SK-N-SH (cell line): ENCODE results near the gene FLACC1. TPM values are rescaled to one million over a fixed set of nuclear protein-coding genes. Genes with fewer than 3 reads are reported as not detected.

Source experiments
- CTCF ChIA-PET: fragments of 300-600, 350-600 bp; formaldehyde crosslinking; extraction: SDS; loops from one replicate; lab custom pipeline; 2021; lab: Yijun Ruan, JAX
- POLR2A ChIA-PET: fragments of 350-600 bp; sonication (Branson Sonifier 250); formaldehyde crosslinking; extraction: SDS; loops from one replicate; lab custom pipeline; 2020; ENCODE audit warnings: antibody characterized with exemption, inconsistent platforms; lab: Yijun Ruan, JAX
- DNase-seq: peaks from one replicate; pipeline ENCODE4 v3.0.0; 2012
- H2AFZ ChIP-seq: fragments of 200-600 bp; sonication (generic); 2 replicates; pipeline ENCODE4 v1.8.1; 2016; ENCODE audit warnings: antibody characterized with exemption, mild to moderate bottlenecking, low read depth
- H3F3A ChIP-seq: fragments of 200-600 bp; sonication (generic); replicated peaks from 2 replicates; pipeline ENCODE3; 2016; ENCODE audit warnings: antibody characterized with exemption, mild to moderate bottlenecking; ENCODE audit not compliant: insufficient read depth
- H3K27ac ChIP-seq, 2 experiments: fragments of 200-500 bp in 1 of 2; fragments of 200-600 bp in 1 of 2; sonication (Bioruptor generic) in 1 of 2; sonication (generic), shearing (Covaris generic) in 1 of 2; 2 replicates each; pipeline versions ENCODE4 v1.5.1 to v1.6.1; 2014 to 2016; ENCODE audit warnings: low read depth in 2 of 2, inconsistent platforms in 1 of 2, low read length in 1 of 2, mild to moderate bottlenecking in 1 of 2, mixed read lengths in 1 of 2
- H3K27me3 ChIP-seq: fragments of 200-600 bp; sonication (generic), shearing (Covaris generic); 2 replicates; pipeline ENCODE4 v1.6.1; 2016; ENCODE audit warnings: mixed run types; ENCODE audit not compliant: insufficient read depth
- H3K36me3 ChIP-seq, 2 experiments: fragments of 200-500 bp in 1 of 2; fragments of 200-600 bp in 1 of 2; sonication (Bioruptor generic) in 1 of 2; sonication (generic) in 1 of 2; replicated peaks in 1 of 2; 2 replicates each; pipeline versions ENCODE3 to v1.5.1; 2014 to 2016; ENCODE audit warnings: low read length in 1 of 2, mild to moderate bottlenecking in 1 of 2; ENCODE audit not compliant: insufficient read depth in 2 of 2, control insufficient read depth in 1 of 2
- H3K4me1 ChIP-seq, 2 experiments: fragments of 200-500 bp in 1 of 2; fragments of 200-600 bp in 1 of 2; sonication (Bioruptor generic) in 1 of 2; sonication (generic), shearing (Covaris generic) in 1 of 2; 2 replicates each; pipeline versions ENCODE4 v1.5.1 to v1.6.1; 2014 to 2016; ENCODE audit warnings: low read depth in 1 of 2, low read length in 1 of 2, mixed run types in 1 of 2; ENCODE audit not compliant: insufficient read depth in 2 of 2, control insufficient read depth in 1 of 2
- H3K4me2 ChIP-seq: fragments of 200-600 bp; sonication (generic), shearing (Covaris generic); 2 replicates; pipeline ENCODE4 v1.6.1; 2017; ENCODE audit warnings: mixed run types
- H3K4me3 ChIP-seq, 2 experiments: fragments of 200-500 bp in 1 of 2; fragments of 200-600 bp in 1 of 2; sonication (Bioruptor generic) in 1 of 2; sonication (generic), shearing (Covaris generic) in 1 of 2; 2 replicates each; pipeline versions ENCODE4 v1.5.1 to v1.8.1; 2014 to 2016; ENCODE audit warnings: low read depth in 2 of 2, inconsistent platforms in 1 of 2, low read length in 1 of 2, mild to moderate bottlenecking in 1 of 2, mixed read lengths in 1 of 2, moderate library complexity in 1 of 2
- H3K79me2 ChIP-seq: fragments of 200-600 bp; sonication (generic); 2 replicates; pipeline ENCODE4 v1.8.1; 2017; ENCODE audit warnings: mild to moderate bottlenecking; ENCODE audit not compliant: insufficient read depth
- H3K9ac ChIP-seq: fragments of 200-600 bp; sonication (generic); 2 replicates; pipeline ENCODE4 v1.6.1; 2017; ENCODE audit warnings: mixed run types
- H3K9me2 ChIP-seq: fragments of 200-600 bp; sonication (generic); 2 replicates; pipeline ENCODE4 v1.6.1; 2017; ENCODE audit warnings: mixed run types
- H3K9me3 ChIP-seq: fragments of 200-600 bp; sonication (generic); 2 replicates; pipeline ENCODE4 v1.6.1; 2017; ENCODE audit warnings: mixed run types, mild to moderate bottlenecking, moderate library complexity
- H4K20me1 ChIP-seq: fragments of 200-600 bp; sonication (generic); 2 replicates; pipeline ENCODE4 v1.6.1; 2017; ENCODE audit warnings: mild to moderate bottlenecking, mixed run types; ENCODE audit not compliant: insufficient read depth
- EP300 ChIP-seq, 2 experiments: IDR thresholded peaks; 2 replicates each; pipeline versions ENCODE4 v1.4.0 to v1.6.1; 2012; ENCODE audit warnings: borderline replicate concordance in 1 of 2, low read depth in 1 of 2, low read length in 1 of 2
- EZH2phosphoT487 ChIP-seq: fragments of 200-600 bp; sonication (generic); IDR thresholded peaks from 2 replicates; pipeline ENCODE4 v1.6.1; 2017; ENCODE audit warnings: low read depth, mixed run types, mild to moderate bottlenecking, antibody characterized with exemption, moderate library complexity, borderline replicate concordance
- FOXJ3 ChIP-seq: sonication (generic); formaldehyde crosslinking; IDR thresholded peaks from 2 replicates; pipeline ENCODE4 v1.5.1; 2020; ENCODE audit warnings: mild to moderate bottlenecking, missing genetic modification reagents
- GABPA ChIP-seq: IDR thresholded peaks from 2 replicates; pipeline ENCODE4 v1.4.0; 2012; ENCODE audit warnings: low read depth, mild to moderate bottlenecking
- RCOR1 ChIP-seq: fragments of 150-350 bp; IDR thresholded peaks from 2 replicates; pipeline ENCODE4 v1.6.1; 2017; ENCODE audit warnings: antibody characterized with exemption, low read length
- REST ChIP-seq: IDR thresholded peaks from 2 replicates; pipeline ENCODE4 v1.6.1; 2012; ENCODE audit warnings: mild to moderate bottlenecking, low read depth, low read length, moderate library complexity
- TAF1 ChIP-seq: IDR thresholded peaks from 2 replicates; pipeline ENCODE4 v1.6.1; 2012; ENCODE audit warnings: low read depth, mild to moderate bottlenecking, low read length, moderate library complexity, borderline replicate concordance
- WGBS: methylation state at CpG from one replicate; pipeline ENCODE4 v1.1.6; 2017; ENCODE audit warnings: low lambda C conversion rate; 5-methylcytosine and 5-hydroxymethylcytosine counted together
- polyA plus RNA-seq, 3 experiments: library from polyadenylated mRNA; depleted of rRNA; stranded (reverse); fragments of >200 nt; gene quantifications; 2 replicates each; pipeline ENCODE4 v1.2.3, GENCODE V29; 2012
- TF ChIP-seq, protein P1 (sequence below): IDR thresholded peaks from 2 replicates; pipeline ENCODE4 v1.4.0; 2012; ENCODE audit warnings: low read depth, borderline replicate concordance
- TF ChIP-seq, protein P2 (sequence below): fragments of 150-350 bp; IDR thresholded peaks from 2 replicates; pipeline ENCODE4 v1.6.1; 2017; ENCODE audit warnings: antibody characterized with exemption, low read length, low read depth, borderline replicate concordance
- TF ChIP-seq, protein P3 (sequence below): IDR thresholded peaks from 2 replicates; pipeline ENCODE4; 2012
- TF ChIP-seq, protein P4 (sequence below): IDR thresholded peaks from 2 replicates; pipeline ENCODE4 v1.4.0; 2012; ENCODE audit warnings: low read depth

The FLACC1 gene
- polyA plus RNA-seq, 1 of the 3 experiments (the other 2 are of a cell fraction): 0.35 TPM

DNA sequence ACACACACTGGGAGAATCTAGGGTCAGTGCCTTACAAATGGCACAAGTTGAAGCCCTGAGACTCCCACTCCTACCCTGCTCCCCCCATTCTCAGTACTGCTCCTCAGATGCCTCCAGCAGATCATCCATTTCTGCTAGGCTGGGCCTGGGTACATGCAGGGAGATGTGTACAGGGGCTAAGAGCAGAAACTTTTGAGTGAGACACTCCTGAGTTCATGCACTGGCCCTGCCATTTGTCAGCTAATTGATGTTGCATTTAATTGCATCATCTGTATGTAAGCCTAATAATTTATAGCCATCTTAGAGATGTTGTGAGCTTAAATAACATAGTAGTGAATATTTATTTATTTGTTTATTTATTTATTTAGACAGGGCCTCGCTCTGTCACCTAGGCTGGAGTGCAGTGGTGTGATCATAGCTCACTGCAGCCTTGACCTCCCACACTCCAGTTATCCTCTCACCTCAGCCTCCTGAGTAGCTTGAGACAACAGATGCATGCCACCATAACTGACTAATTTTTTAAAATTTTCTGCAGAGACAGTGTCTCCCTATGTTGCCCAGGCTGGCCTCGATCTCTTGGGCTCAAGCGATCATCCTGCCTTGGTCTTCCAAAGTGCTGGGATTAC lies 101.6 kb downstream of the FLACC1 start:
- Histone ChIP-seq H3K4me3 (no peak overlapping the region), H3K4me2 (no peak overlapping the region), H3K9me3 (no peaks in the 10 kb centered on the region), H3K9ac (no peak overlapping the region), H3K27me3 (no peaks in the 10 kb centered on the region), H2AFZ (no peak overlapping the region; the same call in 1 of the 2 replicates), H3K27ac (no peak overlapping the region), H3K36me3 (no peaks in the 10 kb centered on the region), H3F3A (peaks cover 12% of the 10 kb centered on the region), H3K79me2 (peaks cover 20% of the 10 kb centered on the region), H4K20me1 (no peaks in the 10 kb centered on the region), H3K9me2 (no peaks in the 10 kb centered on the region), H3K4me1 (peaks cover 0 to 4% of the 10 kb centered on the region in 2 experiments; a peak in 2 of 4 replicates)
- 100% methylated on average over 3 of the region's 3 CpGs for WGBS
- ChIA-PET CTCF (no interaction called here), POLR2A (no interaction called here)
- DNase-seq: no peak
- TF ChIP-seq GABPA: no peak
- TF ChIP-seq, protein P1, sequence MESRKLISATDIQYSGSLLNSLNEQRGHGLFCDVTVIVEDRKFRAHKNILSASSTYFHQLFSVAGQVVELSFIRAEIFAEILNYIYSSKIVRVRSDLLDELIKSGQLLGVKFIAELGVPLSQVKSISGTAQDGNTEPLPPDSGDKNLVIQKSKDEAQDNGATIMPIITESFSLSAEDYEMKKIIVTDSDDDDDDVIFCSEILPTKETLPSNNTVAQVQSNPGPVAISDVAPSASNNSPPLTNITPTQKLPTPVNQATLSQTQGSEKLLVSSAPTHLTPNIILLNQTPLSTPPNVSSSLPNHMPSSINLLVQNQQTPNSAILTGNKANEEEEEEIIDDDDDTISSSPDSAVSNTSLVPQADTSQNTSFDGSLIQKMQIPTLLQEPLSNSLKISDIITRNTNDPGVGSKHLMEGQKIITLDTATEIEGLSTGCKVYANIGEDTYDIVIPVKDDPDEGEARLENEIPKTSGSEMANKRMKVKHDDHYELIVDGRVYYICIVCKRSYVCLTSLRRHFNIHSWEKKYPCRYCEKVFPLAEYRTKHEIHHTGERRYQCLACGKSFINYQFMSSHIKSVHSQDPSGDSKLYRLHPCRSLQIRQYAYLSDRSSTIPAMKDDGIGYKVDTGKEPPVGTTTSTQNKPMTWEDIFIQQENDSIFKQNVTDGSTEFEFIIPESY: no peak
- TF ChIP-seq, protein P2, sequence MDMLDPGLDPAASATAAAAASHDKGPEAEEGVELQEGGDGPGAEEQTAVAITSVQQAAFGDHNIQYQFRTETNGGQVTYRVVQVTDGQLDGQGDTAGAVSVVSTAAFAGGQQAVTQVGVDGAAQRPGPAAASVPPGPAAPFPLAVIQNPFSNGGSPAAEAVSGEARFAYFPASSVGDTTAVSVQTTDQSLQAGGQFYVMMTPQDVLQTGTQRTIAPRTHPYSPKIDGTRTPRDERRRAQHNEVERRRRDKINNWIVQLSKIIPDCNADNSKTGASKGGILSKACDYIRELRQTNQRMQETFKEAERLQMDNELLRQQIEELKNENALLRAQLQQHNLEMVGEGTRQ: no peak
- TF ChIP-seq EP300 (IDR thresholded peaks at IDR 0.05; ENCODE audit: borderline replicate concordance in 1 of 2, low read depth in 1 of 2, low read length in 1 of 2): no peak
- TF ChIP-seq RCOR1: no peak
- no peak for TF ChIP-seq TAF1
- no peak for TF ChIP-seq FOXJ3 (CRISPR knock-in tag)

DNA sequence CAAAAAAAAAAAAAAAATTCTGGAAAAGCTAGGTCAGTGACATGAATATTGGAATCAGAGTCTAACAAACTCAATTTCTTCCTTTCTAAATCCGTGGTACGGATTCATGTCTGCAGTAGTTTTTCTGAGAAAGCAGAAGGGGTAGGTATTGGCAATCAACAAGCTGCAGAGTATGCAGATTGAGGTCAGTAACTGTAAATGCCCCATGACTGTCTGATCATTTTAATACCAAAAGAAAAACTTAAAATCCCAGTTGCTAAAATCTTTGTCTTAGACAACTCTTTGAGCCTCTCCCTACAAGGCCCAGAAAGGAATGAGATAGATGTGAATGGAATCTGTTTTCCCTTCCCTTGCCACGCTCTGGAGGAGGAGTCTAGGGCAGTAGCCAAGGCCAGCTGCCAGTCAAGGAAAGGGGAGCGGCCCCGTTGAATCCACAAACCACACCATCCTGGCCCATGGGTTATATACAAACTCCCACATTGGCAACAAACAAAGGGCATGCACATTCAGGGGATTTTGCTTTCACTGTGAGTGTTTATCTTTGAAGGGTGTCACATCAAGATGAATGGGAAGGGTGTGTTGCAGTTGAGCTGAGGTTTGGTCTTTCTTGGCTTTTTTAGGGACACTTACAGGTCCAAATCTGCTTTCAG lies 102.9 kb downstream of the FLACC1 start:
- CTCF ChIA-PET: interaction anchor here (0.9 kb wide), 1 partner anchor 83 kb away, joined by 3 read pairs; no protein-coding TSS in a partner anchor
- 83% methylated on average over 5 of the region's 5 CpGs for WGBS

More for the DNA sequence above, 102.9 kb downstream of the FLACC1 start:
- Histone ChIP-seq H4K20me1 (no peaks in the 10 kb centered on the region), H3K9me3 (no peaks in the 10 kb centered on the region), H3K27ac (no peak overlapping the region), H3K9me2 (no peaks in the 10 kb centered on the region), H3F3A (peaks cover 12% of the 10 kb centered on the region), H3K9ac (no peak overlapping the region), H3K36me3 (no peaks in the 10 kb centered on the region), H2AFZ (peak overlapping the region; percentile 40), H3K4me3 (no peak overlapping the region), H3K4me1 (no peaks in the 10 kb centered on the region; a peak in 1 of 4 replicates), H3K27me3 (no peaks in the 10 kb centered on the region), H3K79me2 (peaks cover 9% of the 10 kb centered on the region), H3K4me2 (no peak overlapping the region)
- POLR2A ChIA-PET: no interaction called here
- TF ChIP-seq, protein P3, sequence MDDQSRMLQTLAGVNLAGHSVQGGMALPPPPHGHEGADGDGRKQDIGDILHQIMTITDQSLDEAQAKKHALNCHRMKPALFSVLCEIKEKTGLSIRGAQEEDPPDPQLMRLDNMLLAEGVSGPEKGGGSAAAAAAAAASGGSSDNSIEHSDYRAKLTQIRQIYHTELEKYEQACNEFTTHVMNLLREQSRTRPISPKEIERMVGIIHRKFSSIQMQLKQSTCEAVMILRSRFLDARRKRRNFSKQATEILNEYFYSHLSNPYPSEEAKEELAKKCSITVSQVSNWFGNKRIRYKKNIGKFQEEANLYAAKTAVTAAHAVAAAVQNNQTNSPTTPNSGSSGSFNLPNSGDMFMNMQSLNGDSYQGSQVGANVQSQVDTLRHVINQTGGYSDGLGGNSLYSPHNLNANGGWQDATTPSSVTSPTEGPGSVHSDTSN: peak; percentile 63
- TF ChIP-seq REST: no peak
- TF ChIP-seq, protein P4, sequence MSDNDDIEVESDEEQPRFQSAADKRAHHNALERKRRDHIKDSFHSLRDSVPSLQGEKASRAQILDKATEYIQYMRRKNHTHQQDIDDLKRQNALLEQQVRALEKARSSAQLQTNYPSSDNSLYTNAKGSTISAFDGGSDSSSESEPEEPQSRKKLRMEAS: no peak
- TF ChIP-seq EZH2phosphoT487: no peak
- DNase-seq: no peak
